Liver (tissue), 9 donors: ENCODE data around the gene RAET1G. TPM values are rescaled to one million over a fixed set of nuclear protein-coding genes. Genes with fewer than 3 reads are reported as not detected.

ENCODE experiments used
- DNase-seq: peaks from one replicate; pipeline ENCODE4 v3.0.0-alpha.2; 2017; ENCODE audit warnings: low spot score
- H3K27ac ChIP-seq, 2 donors: one replicate each; pipeline ENCODE4 v1.7.0; 2013; ENCODE audit warnings: inconsistent platforms in 2 of 2, low read length in 2 of 2, control low read depth in 1 of 2, low read depth in 1 of 2, mild to moderate bottlenecking in 1 of 2
- H3K27me3 ChIP-seq, 4 donors: one replicate each; pipeline versions ENCODE4 v1.6.1 to v1.7.0; 2013; ENCODE audit warnings: low read length in 3 of 4, inconsistent platforms in 1 of 4, mild to moderate bottlenecking in 1 of 4, moderate library complexity in 1 of 4; ENCODE audit not compliant: control insufficient read depth in 4 of 4, insufficient read depth in 4 of 4
- H3K36me3 ChIP-seq, 4 donors: one replicate each; pipeline versions ENCODE4 v1.6.1 to v1.7.0; 2013; ENCODE audit warnings: low read length in 3 of 4, mild to moderate bottlenecking in 3 of 4, low read depth in 1 of 4, moderate library complexity in 1 of 4; ENCODE audit not compliant: control insufficient read depth in 4 of 4, insufficient read depth in 3 of 4
- H3K4me1 ChIP-seq, 4 donors: one replicate each; pipeline versions ENCODE4 v1.6.1 to v1.7.0; 2013; ENCODE audit warnings: low read length in 3 of 4, mild to moderate bottlenecking in 3 of 4, moderate library complexity in 1 of 4; ENCODE audit not compliant: control insufficient read depth in 4 of 4, insufficient read depth in 4 of 4
- H3K4me3 ChIP-seq, 3 donors: one replicate each; pipeline versions ENCODE4 v1.6.1 to v1.7.0; 2013; ENCODE audit warnings: low read length in 3 of 3, control low read depth in 1 of 3, low read depth in 1 of 3, mild to moderate bottlenecking in 1 of 3
- H3K9ac ChIP-seq, 2 donors: one replicate each; pipeline ENCODE4 v1.7.0; 2013; ENCODE audit warnings: low read length in 2 of 2, mild to moderate bottlenecking in 2 of 2, moderate library complexity in 2 of 2, control low read depth in 1 of 2, low read depth in 1 of 2
- H3K9me3 ChIP-seq, 4 donors: one replicate each; pipeline versions ENCODE4 v1.6.1 to v1.7.0; 2013; ENCODE audit warnings: low read length in 3 of 4; ENCODE audit not compliant: control insufficient read depth in 4 of 4
- ATF3 ChIP-seq: IDR thresholded peaks from 2 replicates; pipeline ENCODE4 v1.6.1; 2016; ENCODE audit warnings: antibody characterized with exemption
- FOXA1 ChIP-seq: IDR thresholded peaks from 2 replicates; pipeline ENCODE4 v1.6.1; 2016; ENCODE audit warnings: antibody characterized with exemption
- FOXA2 ChIP-seq: IDR thresholded peaks from 2 replicates; pipeline ENCODE4 v1.6.1; 2016; ENCODE audit warnings: antibody characterized with exemption
- GABPA ChIP-seq, 2 donors: IDR thresholded peaks in 1 of 2; conservative IDR thresholded peaks in 1 of 2; 2 replicates each; pipeline ENCODE4 v1.6.1; 2016; ENCODE audit warnings: antibody characterized with exemption in 2 of 2, mild to moderate bottlenecking in 1 of 2, moderate library complexity in 1 of 2
- HNF4A ChIP-seq, 2 donors: conservative IDR thresholded peaks; 2 replicates each; pipeline ENCODE4 v1.6.1; 2016; ENCODE audit warnings: antibody characterized with exemption in 2 of 2, mild to moderate bottlenecking in 2 of 2
- HNF4G ChIP-seq: IDR thresholded peaks from 2 replicates; pipeline ENCODE4 v1.6.1; 2016; ENCODE audit warnings: antibody characterized with exemption
- JUND ChIP-seq, 2 donors: IDR thresholded peaks; 2 replicates each; pipeline ENCODE4 v1.6.1; 2016; ENCODE audit warnings: antibody characterized with exemption in 2 of 2
- NR2F2 ChIP-seq: IDR thresholded peaks from 2 replicates; pipeline ENCODE4 v1.6.1; 2016; ENCODE audit warnings: antibody characterized with exemption
- RAD21 ChIP-seq, 2 donors: IDR thresholded peaks; 2 replicates each; pipeline ENCODE4 v1.6.1; 2016; ENCODE audit warnings: antibody characterized with exemption in 2 of 2, mild to moderate bottlenecking in 2 of 2
- REST ChIP-seq: IDR thresholded peaks from 2 replicates; pipeline ENCODE4 v1.6.1; 2016; ENCODE audit warnings: antibody characterized with exemption, mild to moderate bottlenecking
- RXRA ChIP-seq, 2 donors: IDR thresholded peaks; 2 replicates each; pipeline ENCODE4 v1.6.1; 2017 to 2018; ENCODE audit warnings: antibody characterized with exemption in 2 of 2, mild to moderate bottlenecking in 1 of 2
- SP1 ChIP-seq: IDR thresholded peaks from 2 replicates; pipeline ENCODE4 v1.6.1; 2018; ENCODE audit warnings: antibody characterized with exemption, mild to moderate bottlenecking
- TAF1 ChIP-seq: conservative IDR thresholded peaks from 2 replicates; pipeline ENCODE4 v1.6.1; 2016; ENCODE audit warnings: antibody characterized with exemption, mild to moderate bottlenecking
- YY1 ChIP-seq: IDR thresholded peaks from 2 replicates; pipeline ENCODE4 v1.6.1; 2016; ENCODE audit warnings: antibody characterized with exemption, mild to moderate bottlenecking
- ZBTB33 ChIP-seq: IDR thresholded peaks from 2 replicates; pipeline ENCODE4 v1.6.1; 2016; ENCODE audit warnings: antibody characterized with exemption
- WGBS: extraction: QIAGEN DNeasy Blood & Tissue Kit; methylation state at CpG from one replicate; pipeline ENCODE4 v1.1.7; 2013; 5-methylcytosine and 5-hydroxymethylcytosine counted together
- polyA plus RNA-seq, 2 donors: library from polyadenylated mRNA; stranded (reverse) in 1 of 2; unstranded in 1 of 2; fragments of 200-250 nt in 1 of 2; fragments of >200 nt in 1 of 2; fragmentation: Nextera tagmentation in 1 of 2; extraction: Ambion mirVana in 1 of 2; gene quantifications; one replicate each; pipeline versions ENCODE4 v1.2.1 to v1.2.3, GENCODE V29; 2013 to 2015
- total RNA-seq, 2 donors: library from RNA; depleted of rRNA; stranded (reverse); fragments of >200 nt; gene quantifications; one replicate each; pipeline ENCODE4 v1.2.3, GENCODE V29; 2014
- TF ChIP-seq, protein P1 (sequence below): fragments of 150-350 bp; IDR thresholded peaks from 2 replicates; pipeline ENCODE4 v1.5.1; 2017; ENCODE audit warnings: improper control_type of control experiment, low read depth, low read length; ENCODE audit not compliant: missing input control
- TF ChIP-seq, protein P2 (sequence below): IDR thresholded peaks from 2 replicates; pipeline ENCODE4 v1.6.1; 2016; ENCODE audit warnings: antibody characterized with exemption
- donor health status: healthy.
- donor health status: healthy.
- donor health status: healthy.
- donor health status: healthy.
- donor health status: healthy.

The RAET1G gene
- total and polyA plus RNA-seq, 4 donors = not detected

GRCh38 chr6:149905911-149906371 is 17.0 kb downstream of the RAET1G start (continued):
- TF ChIP-seq, protein P1, sequence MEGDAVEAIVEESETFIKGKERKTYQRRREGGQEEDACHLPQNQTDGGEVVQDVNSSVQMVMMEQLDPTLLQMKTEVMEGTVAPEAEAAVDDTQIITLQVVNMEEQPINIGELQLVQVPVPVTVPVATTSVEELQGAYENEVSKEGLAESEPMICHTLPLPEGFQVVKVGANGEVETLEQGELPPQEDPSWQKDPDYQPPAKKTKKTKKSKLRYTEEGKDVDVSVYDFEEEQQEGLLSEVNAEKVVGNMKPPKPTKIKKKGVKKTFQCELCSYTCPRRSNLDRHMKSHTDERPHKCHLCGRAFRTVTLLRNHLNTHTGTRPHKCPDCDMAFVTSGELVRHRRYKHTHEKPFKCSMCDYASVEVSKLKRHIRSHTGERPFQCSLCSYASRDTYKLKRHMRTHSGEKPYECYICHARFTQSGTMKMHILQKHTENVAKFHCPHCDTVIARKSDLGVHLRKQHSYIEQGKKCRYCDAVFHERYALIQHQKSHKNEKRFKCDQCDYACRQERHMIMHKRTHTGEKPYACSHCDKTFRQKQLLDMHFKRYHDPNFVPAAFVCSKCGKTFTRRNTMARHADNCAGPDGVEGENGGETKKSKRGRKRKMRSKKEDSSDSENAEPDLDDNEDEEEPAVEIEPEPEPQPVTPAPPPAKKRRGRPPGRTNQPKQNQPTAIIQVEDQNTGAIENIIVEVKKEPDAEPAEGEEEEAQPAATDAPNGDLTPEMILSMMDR = no peak
- TF ChIP-seq JUND (IDR thresholded peaks at IDR 0.05) = no peak
- TF ChIP-seq NR2F2 = no peak
- no peak for TF ChIP-seq YY1
- no peak for TF ChIP-seq HNF4A (conservative IDR thresholded peaks at IDR 0.05)
- TF ChIP-seq TAF1 = no peak
- TF ChIP-seq FOXA1 = no peak
- TF ChIP-seq, protein P2, sequence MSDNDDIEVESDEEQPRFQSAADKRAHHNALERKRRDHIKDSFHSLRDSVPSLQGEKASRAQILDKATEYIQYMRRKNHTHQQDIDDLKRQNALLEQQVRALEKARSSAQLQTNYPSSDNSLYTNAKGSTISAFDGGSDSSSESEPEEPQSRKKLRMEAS = no peak

DNA sequence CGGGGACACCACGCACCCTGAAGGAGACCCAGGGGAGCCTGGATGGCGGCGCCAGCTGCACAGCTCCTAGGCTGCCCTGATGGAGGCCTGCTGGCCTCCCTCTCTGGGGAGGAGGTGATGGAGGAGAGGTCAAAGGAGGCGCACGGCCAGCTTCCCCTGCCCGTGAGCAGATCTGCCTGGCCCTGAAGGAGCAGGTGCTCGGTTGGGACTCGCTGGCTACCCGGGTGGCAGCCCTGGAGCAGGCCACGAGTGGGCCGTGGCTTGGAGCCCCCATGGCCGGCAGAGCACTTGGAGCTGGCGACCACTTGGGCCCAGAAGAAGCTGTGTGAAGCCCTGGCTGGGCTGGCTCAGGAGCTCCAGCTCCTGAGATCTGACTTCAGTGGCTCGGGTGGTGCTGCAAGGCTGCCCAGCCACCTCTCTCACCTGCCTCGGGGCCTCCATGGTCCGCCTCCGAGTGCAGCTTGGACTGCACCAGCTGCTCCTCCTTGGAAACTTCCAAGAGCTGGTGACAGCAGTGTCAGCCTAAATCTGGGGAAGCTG is 17.5 kb downstream of the RAET1G start:
- TF ChIP-seq, protein P2 = no peak
- no peak for TF ChIP-seq FOXA1
- no peak for TF ChIP-seq RAD21 (IDR thresholded peaks at IDR 0.05)
- no peak for TF ChIP-seq RXRA (IDR thresholded peaks at IDR 0.05)
- no peak for TF ChIP-seq HNF4G
- TF ChIP-seq GABPA (IDR thresholded peaks at IDR 0.05 in 1 of 2, conservative IDR thresholded peaks at IDR 0.05 in 1 of 2) = no peak
- no peak for TF ChIP-seq JUND (IDR thresholded peaks at IDR 0.05)
- no peak for TF ChIP-seq REST
- no peak for TF ChIP-seq HNF4A (conservative IDR thresholded peaks at IDR 0.05)
- no peak for TF ChIP-seq TAF1
- TF ChIP-seq ZBTB33 = no peak
- no peak for TF ChIP-seq ATF3
- TF ChIP-seq YY1 = no peak
- no peak for TF ChIP-seq NR2F2
- no peak for TF ChIP-seq SP1
- TF ChIP-seq, protein P1 = no peak
- no peak for TF ChIP-seq FOXA2
- H3K9me3 ChIP-seq = no peaks in the 10 kb centered on the region
- no peak overlapping the region for H3K4me3 ChIP-seq
- H3K27me3 ChIP-seq = no peaks in the 10 kb centered on the region
- no peak for DNase-seq
- 93% methylated on average over 18 of the region's 18 CpGs for WGBS
- no peak overlapping the region for H3K27ac ChIP-seq
- no peak overlapping the region for H3K9ac ChIP-seq
- no peaks in the 10 kb centered on the region for H3K36me3 ChIP-seq
- no peaks in the 10 kb centered on the region for H3K4me1 ChIP-seq
